ENCODE measurements around the gene RALA. TPM values are rescaled to one million over a fixed set of nuclear protein-coding genes. Genes with fewer than 3 reads are reported as not detected.

The RALA gene
- total RNA-seq = 30.6 and 30.8 TPM in 2 replicates

- intact Hi-C loops (cut with micrococcal nuclease) = loop anchor here (1.0 to 10.0 kb wide), 6 partner anchors 14 to 716 kb away; partner anchors contain the start of genes MPLKIP, SUGCT, VPS41 and YAE1
These were observed at the start of gene RALA for GRCh38 chr7:39623047-39623731. Gene RALA (plus strand): TSS chr7:39623572. CDS start chr7:39686668, 63,096 bp downstream.

GRCh38 chr7:39574673-39575349 is 48.6 kb upstream of the RALA start:
- intact Hi-C loops (cut with micrococcal nuclease) = no loop called here

GRCh38 chr7:39577229-39577874 is 46.0 kb upstream of the RALA start:
- intact Hi-C loops (cut with micrococcal nuclease) = no loop called here

- intact Hi-C loops (cut with micrococcal nuclease) = loop anchor here (1.0 to 5.0 kb wide), 3 partner anchors 162 to 472 kb away; no protein-coding TSS in a partner anchor
These were observed 43.1 kb upstream of the RALA start for GRCh38 chr7:39580149-39580874.

GRCh38 chr7:39582536-39582935 is 40.8 kb upstream of the RALA start:
- intact Hi-C loops (cut with micrococcal nuclease) = loop anchor here (5.0 kb wide), 1 partner anchor 470 kb away; no protein-coding TSS in a partner anchor

- intact Hi-C loops (cut with micrococcal nuclease) = loop anchor here (5.0 kb wide), 1 partner anchor 469 kb away; no protein-coding TSS in a partner anchor
These were observed 39.8 kb upstream of the RALA start for GRCh38 chr7:39583539-39583938.

GRCh38 chr7:39587393-39587792 is 36.0 kb upstream of the RALA start:
- intact Hi-C loops (cut with micrococcal nuclease) = no loop called here

GRCh38 chr7:39588416-39588815 is 35.0 kb upstream of the RALA start:
- intact Hi-C loops (cut with micrococcal nuclease) = no loop called here

GRCh38 chr7:39589323-39590111 is 33.9 kb upstream of the RALA start:
- intact Hi-C loops (cut with micrococcal nuclease) = loop anchor here (1.0 kb wide), 3 partner anchors 34 to 360 kb away; partner anchors contain the start of gene RALA

- intact Hi-C loops (cut with micrococcal nuclease) = loop anchor here (2.0 kb wide), 1 partner anchor 16 kb away; no protein-coding TSS in a partner anchor
These were observed 30.8 kb upstream of the RALA start for GRCh38 chr7:39592586-39592985.

GRCh38 chr7:39594988-39595620 is 28.3 kb upstream of the RALA start:
- intact Hi-C loops (cut with micrococcal nuclease) = no loop called here

GRCh38 chr7:39602351-39602750 is 21.0 kb upstream of the RALA start:
- intact Hi-C loops (cut with micrococcal nuclease) = no loop called here

- intact Hi-C loops (cut with micrococcal nuclease) = no loop called here
These were observed 19.4 kb upstream of the RALA start for GRCh38 chr7:39603924-39604323.

- intact Hi-C loops (cut with micrococcal nuclease) = no loop called here
These were observed 18.3 kb upstream of the RALA start for GRCh38 chr7:39605087-39605486.

- intact Hi-C loops (cut with micrococcal nuclease) = no loop called here
These were observed 17.0 kb upstream of the RALA start for GRCh38 chr7:39606352-39606751.

- intact Hi-C loops (cut with micrococcal nuclease) = no loop called here
These were observed 16.4 kb upstream of the RALA start for GRCh38 chr7:39606941-39607340.

- intact Hi-C loops (cut with micrococcal nuclease) = loop anchor here (2.0 kb wide), 2 partner anchors 15 kb away; partner anchors contain the start of gene RALA
These were observed 15.5 kb upstream of the RALA start for GRCh38 chr7:39607865-39608264.

- intact Hi-C loops (cut with micrococcal nuclease) = loop anchor here (2.0 kb wide), 2 partner anchors 15 kb away; partner anchors contain the start of gene RALA
These were observed 15.1 kb upstream of the RALA start for GRCh38 chr7:39608278-39608677.

GRCh38 chr7:39609113-39609934 is 14.0 kb upstream of the RALA start:
- intact Hi-C loops (cut with micrococcal nuclease) = loop anchor here (2.0 kb wide), 2 partner anchors 13 to 17 kb away; partner anchors contain the start of gene RALA
